GM12865 (cell line): ENCODE results near the gene DFFA.

Experiments
- DNase-seq: peaks from one replicate; pipeline ENCODE4 v3.0.0; 2010; ENCODE audit warnings: low read depth
- H3K4me3 ChIP-seq: 2 replicates; pipeline ENCODE4 v1.5.1; 2011; ENCODE audit warnings: mild to moderate bottlenecking, low read depth, low read length, control low read depth
- CTCF ChIP-seq: IDR thresholded peaks from 2 replicates; pipeline ENCODE4 v1.5.1; 2011; ENCODE audit warnings: low read length, control low read depth, low read depth, inconsistent platforms; ENCODE audit not compliant: insufficient read depth; ENCODE audit errors: missing control alignments

DFFA gene

GRCh38 chr1:10472220-10473144, at the start of gene DFFA:
DFFA (minus strand) TSS chr1:10472529; CDS start chr1:10472458, 71 bp downstream.
- peak within 1 kb of the TSS; percentile 63 for H3K4me3 ChIP-seq
- DNase-seq, result peak; percentile 98
- TF ChIP-seq CTCF, result no peak

GRCh38 chr1:10521537-10522157, 49.3 kb upstream of the DFFA start:
- no peak for TF ChIP-seq CTCF
- DNase-seq, result no peak
- H3K4me3 ChIP-seq, result no peak overlapping the region

- DNase-seq, result no peak
- no peak for TF ChIP-seq CTCF
- no peak overlapping the region for H3K4me3 ChIP-seq
Observed at GRCh38 chr1:10520952-10521351, 48.6 kb upstream of the DFFA start.

GRCh38 chr1:10520497-10520896, 48.2 kb upstream of the DFFA start:
- H3K4me3 ChIP-seq, result no peak overlapping the region
- DNase-seq, result no peak
- no peak for TF ChIP-seq CTCF

GRCh38 chr1:10519016-10519417, 46.7 kb upstream of the DFFA start:
- no peak overlapping the region for H3K4me3 ChIP-seq
- DNase-seq, result no peak
- no peak for TF ChIP-seq CTCF

GRCh38 chr1:10517677-10517982, 45.3 kb upstream of the DFFA start:
- TF ChIP-seq CTCF, result no peak
- no peak overlapping the region for H3K4me3 ChIP-seq
- no peak for DNase-seq
